AG20443 (cell line): ENCODE results near the gene PLXNB2.
"Not testable (repeated sequence)": the region's sequence is repeated elsewhere in the genome, so short reads cannot be mapped to it uniquely, and the experiment has no call there.

ENCODE experiments used
- DNase-seq: peaks from one replicate; pipeline ENCODE4 v3.0.0; 2012; ENCODE audit warnings: low spot score, mixed read lengths

PLXNB2 gene

GRCh38 chr22:50326956-50327710 is 19.7 kb upstream of the PLXNB2 start, which contains the start of gene DENND6B:
DENND6B (minus strand) TSS chr22:50327012; CDS start chr22:50326988, 24 bp downstream.
- DNase-seq = peak; percentile 96

DNA sequence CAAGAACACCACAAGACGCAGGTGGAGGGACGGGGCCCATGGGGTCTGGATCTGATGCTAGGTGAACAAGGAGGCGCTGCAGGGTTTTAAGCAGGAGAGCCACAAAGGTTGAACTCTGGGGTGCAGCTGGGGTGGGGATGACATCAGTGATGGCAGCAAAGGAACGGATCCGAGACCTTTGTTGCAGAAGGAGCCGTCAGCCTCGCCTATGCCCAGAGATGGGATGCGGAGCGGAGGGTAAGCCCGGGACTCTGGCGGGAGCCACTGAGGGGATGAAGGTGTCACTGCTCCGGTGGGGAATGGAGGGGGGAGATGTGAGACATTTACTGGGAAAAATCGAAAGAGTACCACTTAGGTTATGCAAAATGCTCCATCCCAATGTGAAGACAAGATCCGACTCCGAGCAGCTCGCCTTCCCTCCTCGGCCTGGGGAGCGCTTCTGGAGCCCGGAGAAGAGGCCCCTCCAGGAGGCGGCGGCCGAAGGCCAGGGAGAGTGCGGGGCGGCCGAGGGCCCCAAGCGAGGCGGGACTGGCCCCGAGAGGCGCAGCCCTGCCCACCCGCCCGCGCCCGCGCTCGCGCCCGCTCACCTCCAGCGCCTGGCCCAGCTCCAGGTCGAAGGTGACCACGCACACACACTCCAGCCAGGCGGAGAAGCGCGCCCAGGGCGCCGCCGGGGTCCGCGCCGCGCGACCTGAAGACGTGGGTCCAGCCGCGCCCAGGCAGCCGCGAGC is 18.9 kb upstream of the PLXNB2 start:
- DNase-seq = no peak

- no peak for DNase-seq
Observed at GRCh38 chr22:50325444-50326224, 18.2 kb upstream of the PLXNB2 start.

DNA sequence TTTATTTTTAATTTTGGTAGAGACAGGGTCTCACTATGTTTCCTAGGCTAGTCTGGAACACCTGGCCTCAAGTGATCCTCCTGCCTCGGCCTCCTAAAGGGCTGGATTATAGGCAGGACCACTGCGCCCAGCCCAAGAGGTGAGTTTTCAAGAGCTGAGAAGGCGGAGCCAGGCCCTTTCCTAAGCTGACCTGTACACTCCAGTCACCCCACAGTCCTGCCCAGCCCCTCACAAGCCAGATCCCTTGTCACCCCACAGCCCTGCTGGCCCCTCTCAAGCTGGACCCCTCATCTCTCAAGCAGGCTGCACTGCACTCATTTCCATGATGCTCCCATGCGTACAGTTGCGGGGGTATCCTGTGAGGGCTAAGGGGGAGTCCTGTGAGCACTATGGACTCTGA is 16.5 kb upstream of the PLXNB2 start:
- no peak for DNase-seq

- not testable (repeated sequence) for DNase-seq
Observed at GRCh38 chr22:50322382-50323104, 15.1 kb upstream of the PLXNB2 start.

GRCh38 chr22:50320671-50321325 is 13.4 kb upstream of the PLXNB2 start:
- DNase-seq = no peak

DNA sequence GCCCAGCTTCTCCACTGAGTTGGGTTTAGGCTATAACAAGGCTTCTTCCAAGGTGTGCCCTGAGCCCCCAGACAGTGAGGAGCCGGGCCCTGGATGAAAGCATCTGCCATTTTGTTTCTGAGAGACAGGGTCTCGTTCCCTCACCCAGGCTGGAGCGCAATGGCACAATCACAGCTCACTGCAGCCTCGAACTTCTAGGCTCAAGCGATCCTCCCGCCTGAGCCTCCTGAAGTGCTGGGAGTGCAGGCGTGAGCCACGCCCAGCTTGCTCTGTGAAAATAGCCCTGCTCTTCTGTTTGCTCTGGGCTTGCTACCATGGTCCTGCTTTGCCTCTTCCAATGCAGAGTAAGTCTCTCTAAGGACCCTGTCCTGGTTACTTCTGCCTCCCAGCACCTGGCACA is 12.7 kb upstream of the PLXNB2 start:
- no peak for DNase-seq

DNA sequence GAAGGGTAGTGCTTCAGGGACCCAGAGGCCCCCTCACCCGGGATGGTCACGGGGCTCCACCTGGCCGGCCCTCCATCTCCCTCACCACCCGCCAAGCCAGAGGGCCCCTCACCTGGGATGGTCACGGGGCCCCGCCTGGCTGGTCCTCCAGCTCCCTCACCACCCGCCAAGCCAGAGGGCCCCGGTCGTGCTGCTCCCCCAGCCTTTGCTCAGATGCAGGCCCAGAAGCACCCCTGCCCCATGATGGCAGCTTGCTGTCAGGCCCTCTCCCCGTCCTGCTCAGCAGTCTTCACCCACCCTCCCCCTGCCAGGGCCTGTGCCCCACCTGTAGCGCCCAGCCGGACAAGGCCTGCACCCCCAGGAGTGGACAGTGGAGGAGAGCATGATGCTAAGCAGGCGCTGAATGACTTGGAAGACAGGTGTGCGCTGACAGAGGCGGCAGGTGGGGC is 12.1 kb upstream of the PLXNB2 start:
- no peak for DNase-seq

DNA sequence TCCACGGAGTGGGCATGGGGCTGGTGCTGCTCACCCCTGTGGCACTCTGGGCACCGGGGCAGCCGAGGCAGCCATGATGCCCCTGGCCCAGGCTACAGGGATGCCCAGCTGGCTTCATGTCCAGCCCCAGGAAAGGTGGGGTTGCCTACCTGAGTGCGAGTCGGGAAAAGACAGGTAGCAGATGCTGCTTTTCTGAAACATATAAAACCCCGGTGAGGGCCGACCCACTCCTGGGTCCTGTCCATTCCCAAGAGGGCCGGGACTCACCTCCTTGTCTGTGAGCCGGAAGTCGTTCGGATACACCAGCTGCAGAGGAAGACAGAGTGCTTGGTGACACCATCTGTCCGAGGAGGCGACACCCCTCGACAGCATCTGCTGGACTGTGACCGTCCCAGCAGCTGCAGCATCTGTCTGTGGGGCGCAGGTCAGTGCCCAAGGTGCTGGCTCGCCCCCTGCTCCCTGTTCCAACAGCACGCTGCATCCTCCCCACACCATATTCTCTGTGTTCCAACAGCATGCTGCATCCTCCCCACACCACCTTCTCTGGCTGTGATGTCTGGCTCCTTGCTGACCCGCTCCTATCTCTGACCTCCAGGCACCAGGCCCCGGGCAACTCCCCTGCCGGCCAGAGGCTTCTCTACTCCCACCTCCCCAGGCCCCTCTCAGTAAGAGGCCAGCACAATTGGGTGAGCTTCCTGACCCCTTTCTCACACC is 11.4 kb upstream of the PLXNB2 start:
- DNase-seq = no peak

DNA sequence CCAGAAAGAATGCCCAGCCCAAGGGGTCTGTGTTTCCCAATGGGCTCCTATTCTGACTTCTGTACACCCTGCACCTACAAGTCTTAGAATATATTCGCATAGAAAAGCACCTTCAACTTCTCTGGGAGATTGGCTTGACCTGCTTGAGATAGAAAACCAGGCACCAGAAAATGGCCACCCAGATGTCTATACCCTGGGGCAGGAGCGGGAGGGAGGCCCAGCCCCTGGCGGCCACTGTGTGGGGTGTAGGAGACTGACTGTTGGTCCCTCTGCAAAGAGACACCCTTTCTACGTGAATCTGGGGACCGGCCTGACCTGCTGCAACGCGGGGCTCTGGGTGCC is 10.9 kb upstream of the PLXNB2 start:
- DNase-seq = no peak

GRCh38 chr22:50317674-50318073 is 10.2 kb upstream of the PLXNB2 start:
- no peak for DNase-seq

DNA sequence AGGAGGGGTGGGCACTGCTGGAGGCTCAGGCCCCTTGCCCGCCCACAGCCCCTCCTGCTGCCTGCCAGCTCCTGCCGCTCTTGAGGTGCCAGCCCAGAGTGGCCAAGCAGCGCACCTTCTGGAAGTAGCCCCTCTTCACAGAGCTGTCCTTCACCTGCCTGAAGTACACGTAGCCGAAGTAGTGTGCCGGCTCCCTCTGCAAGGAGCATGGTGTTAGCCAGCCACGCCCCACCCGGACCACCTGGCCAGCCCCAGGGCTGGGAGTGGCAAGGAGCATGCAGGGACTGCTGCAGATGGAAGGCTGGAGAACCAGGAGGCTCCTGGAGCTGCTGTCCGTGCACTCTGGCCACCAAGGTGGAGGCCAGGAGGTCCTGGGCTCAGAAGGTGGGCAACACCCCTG is 9.7 kb upstream of the PLXNB2 start:
- no peak for DNase-seq

DNA sequence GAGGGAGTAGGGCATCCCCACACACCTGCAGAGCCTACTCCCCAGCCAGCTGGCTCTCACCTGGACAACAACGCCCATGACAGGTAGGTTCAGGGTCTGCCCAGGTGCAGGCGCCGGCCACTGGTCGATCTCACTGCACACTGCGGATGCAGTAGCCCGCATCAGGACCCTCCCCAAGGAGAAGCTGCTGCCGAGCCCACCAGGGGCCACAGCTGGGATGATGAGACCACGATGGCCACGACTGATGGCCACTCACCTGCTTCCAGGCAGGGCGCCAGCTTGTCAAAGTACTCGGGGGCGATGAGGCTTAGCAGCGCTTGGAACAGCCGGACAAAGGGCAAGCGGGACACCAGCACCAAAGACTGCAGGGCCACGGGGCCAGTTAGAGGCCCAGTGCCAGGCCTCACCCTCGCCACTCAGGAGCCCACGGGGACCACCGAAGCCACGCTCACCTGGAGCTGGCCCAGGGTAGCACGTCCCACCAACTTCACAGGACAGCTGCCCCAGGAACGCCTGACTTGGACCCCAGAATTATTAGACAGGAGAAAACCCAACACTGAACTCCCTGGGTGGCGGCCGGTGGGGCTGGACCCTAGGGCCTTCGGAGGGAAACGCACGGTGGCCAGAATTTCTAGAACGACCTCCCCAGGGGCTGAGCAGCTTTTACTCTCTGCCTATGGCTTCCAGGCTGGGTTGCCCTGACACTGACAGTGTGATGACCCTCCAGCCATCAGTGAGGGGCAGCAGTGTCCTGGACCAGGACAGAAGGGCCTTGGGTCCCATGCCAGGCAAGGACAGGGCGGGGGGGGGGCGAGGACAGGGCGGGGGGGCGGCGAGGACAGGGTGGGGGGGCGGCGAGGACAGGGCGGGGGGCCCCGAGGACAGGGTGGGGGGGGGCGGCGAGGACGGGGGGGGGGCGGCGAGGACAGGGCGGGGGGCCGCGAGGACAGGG is 8.9 kb upstream of the PLXNB2 start:
- no peak for DNase-seq

DNA sequence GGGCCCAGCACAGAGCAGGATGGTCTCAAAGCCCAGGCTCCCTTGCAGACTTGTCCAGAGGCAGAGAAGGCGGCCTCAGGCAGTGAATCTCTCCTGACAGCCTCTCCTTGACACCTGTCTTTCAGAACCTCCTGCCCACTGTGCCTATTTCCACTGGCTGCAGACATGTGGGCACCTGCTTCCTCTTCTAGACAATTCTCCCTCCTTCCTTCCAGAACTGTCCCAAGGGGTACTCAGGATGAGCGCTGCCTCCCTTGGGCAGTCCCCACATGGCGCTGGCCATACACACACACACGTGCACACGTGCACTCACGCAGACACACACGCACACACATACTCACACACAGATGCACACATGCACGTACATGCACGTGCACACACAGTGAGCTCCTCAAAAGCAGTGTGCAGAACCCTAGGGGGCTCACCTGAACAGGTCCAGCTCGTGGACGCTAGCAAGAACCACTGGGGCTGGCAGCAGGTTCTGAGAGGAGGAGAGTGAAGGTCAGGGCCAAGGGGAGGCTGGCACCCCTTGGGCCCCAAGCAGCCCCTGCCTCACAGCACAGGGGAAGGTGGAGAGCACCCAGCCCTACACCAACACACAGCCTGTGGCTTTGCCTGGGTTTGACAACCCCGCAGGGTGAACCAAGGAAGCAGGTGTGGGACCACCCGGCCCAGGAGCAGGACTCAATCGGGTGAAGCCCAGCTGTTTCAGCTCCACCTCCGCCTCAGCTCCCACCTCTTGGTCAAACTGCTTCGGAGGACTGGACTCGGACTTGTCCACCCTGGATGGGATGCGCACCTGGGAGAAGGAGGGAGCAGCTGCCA is 8.1 kb upstream of the PLXNB2 start:
- DNase-seq = no peak

DNA sequence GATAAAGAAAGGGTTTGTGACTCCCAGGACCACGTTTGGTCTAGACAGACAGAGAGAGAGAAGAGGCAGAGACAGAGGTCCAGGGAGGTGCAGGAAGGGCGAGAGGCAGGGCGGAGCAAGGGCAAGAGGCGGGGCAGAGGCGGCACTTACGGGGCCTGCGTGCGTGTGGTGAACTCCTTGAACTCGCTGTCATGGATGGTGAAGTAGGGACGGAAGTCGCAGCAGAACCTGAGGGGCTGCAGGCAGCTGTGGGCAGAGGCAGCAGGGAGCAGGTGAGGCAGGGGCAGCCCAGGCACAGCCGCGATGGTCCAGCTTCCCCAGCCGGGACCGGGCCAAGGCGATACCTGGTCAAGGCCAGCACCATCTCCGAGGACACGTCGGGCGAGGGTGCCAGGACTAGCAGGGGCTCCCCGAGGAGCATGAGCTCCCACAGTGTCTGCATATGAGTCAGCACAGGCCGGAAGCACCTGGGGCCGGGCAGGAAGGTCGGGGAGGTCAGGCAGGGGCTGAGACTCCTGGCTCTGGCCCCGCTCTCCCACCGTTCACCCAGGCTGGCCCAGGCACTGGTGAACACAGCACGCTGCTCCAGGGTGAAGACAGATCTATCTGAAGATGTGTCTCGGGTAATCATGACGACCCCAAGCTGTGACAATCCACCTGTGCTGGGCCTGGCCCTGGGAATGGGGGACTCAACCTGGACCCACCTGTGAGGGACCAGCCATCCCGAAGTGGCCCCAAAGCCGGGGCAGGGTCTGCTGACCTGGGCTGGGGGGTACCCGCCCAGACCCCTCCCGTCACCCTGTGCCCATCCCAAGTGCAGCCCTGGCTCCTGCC is 7.2 kb upstream of the PLXNB2 start:
- no peak for DNase-seq

DNA sequence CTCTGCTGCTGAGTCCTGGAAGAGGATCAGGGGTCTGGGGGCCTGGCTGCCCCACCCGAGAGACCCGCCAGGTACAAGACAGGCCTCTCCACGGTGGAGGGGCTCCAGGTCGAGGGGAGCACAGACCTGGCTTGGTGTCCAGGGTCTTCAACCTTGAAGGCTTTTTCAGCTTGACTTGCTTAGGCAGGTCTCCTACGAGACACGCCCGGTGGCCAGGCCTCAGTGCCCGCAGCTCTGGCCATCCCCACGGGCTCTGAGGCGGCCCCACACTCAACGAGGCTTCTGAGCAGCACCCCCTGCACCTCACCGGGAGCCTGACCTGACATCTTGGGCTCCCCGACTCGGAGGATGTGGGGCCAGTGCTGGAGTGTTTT is 6.6 kb upstream of the PLXNB2 start:
- DNase-seq = no peak

DNA sequence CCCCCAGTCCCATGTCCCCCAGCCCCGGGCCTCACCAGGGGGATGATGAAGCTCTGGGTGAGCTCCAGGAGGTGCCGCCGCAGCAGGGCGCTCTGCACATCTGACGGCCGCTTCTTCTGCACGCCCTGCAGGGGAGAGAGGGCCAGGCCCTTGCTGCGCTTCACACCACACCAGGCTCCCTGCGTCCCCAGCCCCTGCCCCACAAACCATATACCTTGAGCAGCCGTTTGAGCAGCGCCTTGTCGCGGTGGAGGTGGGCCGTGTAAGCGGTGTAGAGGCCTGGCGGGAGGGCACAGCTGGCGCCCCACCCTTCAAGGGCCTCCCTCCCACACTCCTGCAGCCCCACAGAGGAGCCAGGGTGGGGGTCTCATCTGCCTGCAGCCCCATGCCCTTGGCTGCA is 6.2 kb upstream of the PLXNB2 start:
- no peak for DNase-seq

DNA sequence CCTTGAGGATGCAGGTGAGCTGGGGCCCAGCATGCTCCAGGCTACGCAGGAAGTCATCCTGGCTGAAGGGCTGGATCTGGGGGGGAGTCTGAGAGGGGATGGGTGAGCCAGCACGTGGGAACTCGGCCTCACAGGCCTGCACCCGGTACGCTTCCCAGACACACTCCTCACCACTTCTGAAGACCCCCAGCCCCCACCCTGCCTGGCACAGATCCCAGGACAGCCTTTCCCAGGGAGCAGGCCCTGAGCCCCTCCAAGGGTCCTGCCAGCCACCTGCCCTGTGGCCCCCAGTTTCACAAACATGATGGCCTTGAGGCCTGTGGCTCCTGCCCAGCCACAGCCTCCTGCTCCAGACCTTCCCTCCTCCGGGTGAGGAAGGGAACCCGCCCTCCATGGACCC is 5.6 kb upstream of the PLXNB2 start:
- no peak for DNase-seq
